Measurements from ENCODE around the gene NIPAL3.

- no peak for TF ChIP-seq FOXM1 (IDR thresholded peaks at IDR 0.05; ENCODE audit: borderline replicate concordance)
- TF ChIP-seq L3MBTL2 (conservative IDR thresholded peaks at IDR 0.05): no peak
- TF ChIP-seq BHLHE40 (IDR thresholded peaks at IDR 0.05; ENCODE audit: borderline replicate concordance): no peak
- TF ChIP-seq ELF4 (IDR thresholded peaks at IDR 0.05): no peak
- TF ChIP-seq FOXK2 (IDR thresholded peaks at IDR 0.05): no peak
- no peak for TF ChIP-seq FOXA1 (IDR thresholded peaks at IDR 0.05)
- no peak for TF ChIP-seq HDGF (IDR thresholded peaks at IDR 0.05; ENCODE audit: borderline replicate concordance)
These were observed 61.0 kb downstream of the NIPAL3 start for GRCh38 chr1:24476571-24476970.
